NB4 (cell line): ENCODE results near the gene DLG2.

Source experiments
- DNase-seq: peaks from one replicate; pipeline ENCODE4 v3.0.0; 2010; ENCODE audit warnings: low read depth
- H3K4me3 ChIP-seq: one replicate; pipeline ENCODE4 v1.5.1; 2011; ENCODE audit warnings: mild to moderate bottlenecking, low read depth, low read length, moderate library complexity
- CTCF ChIP-seq: IDR thresholded peaks from one replicate; pipeline ENCODE4 v1.5.1; 2012; ENCODE audit warnings: low read depth, low read length
- MAX ChIP-seq: IDR thresholded peaks from 2 replicates; pipeline ENCODE4 v1.6.1; 2011; ENCODE audit warnings: low read depth, low read length
- MYC ChIP-seq: IDR thresholded peaks from 2 replicates; pipeline ENCODE4 v1.6.1; 2011; ENCODE audit warnings: low read depth, low read length
- POLR2A ChIP-seq: IDR thresholded peaks from 2 replicates; pipeline ENCODE4 v1.6.1; 2011; ENCODE audit warnings: mild to moderate bottlenecking; ENCODE audit not compliant: insufficient read length; ENCODE audit errors: extremely low read depth

DLG2 gene

GRCh38 chr11:83467837-83468236, 2159.3 kb downstream of the DLG2 start:
- DNase-seq = no peak
- H3K4me3 ChIP-seq = no peak overlapping the region
- TF ChIP-seq MYC = no peak
- no peak for TF ChIP-seq POLR2A
- no peak for TF ChIP-seq MAX

GRCh38 chr11:83464160-83464944, 2162.8 kb downstream of the DLG2 start:
- no peak for DNase-seq
- TF ChIP-seq POLR2A = no peak
- TF ChIP-seq MAX = no peak
- no peak for TF ChIP-seq MYC
- no peak for TF ChIP-seq CTCF
- no peak overlapping the region for H3K4me3 ChIP-seq

- DNase-seq = no peak
- H3K4me3 ChIP-seq = no peak overlapping the region
- TF ChIP-seq MAX (no peak), CTCF (no peak)
These were observed 2167.3 kb downstream of the DLG2 start for GRCh38 chr11:83459798-83460197.

- H3K4me3 ChIP-seq = no peak overlapping the region
- no peak for DNase-seq
- no peak for TF ChIP-seq MAX
- no peak for TF ChIP-seq POLR2A
- TF ChIP-seq MYC = no peak
- TF ChIP-seq CTCF = no peak
These were observed 2170.6 kb downstream of the DLG2 start for GRCh38 chr11:83456566-83456965.

- no peak for DNase-seq
- H3K4me3 ChIP-seq = no peak overlapping the region
These were observed 2171.1 kb downstream of the DLG2 start for GRCh38 chr11:83456075-83456474.

More at GRCh38 chr11:83456075-83456474, 2171.1 kb downstream of the DLG2 start:
- TF ChIP-seq MYC (no peak), CTCF (no peak), POLR2A (no peak), MAX (no peak)
